Measurements from ENCODE around the gene RIT2. TPM values are rescaled to one million over a fixed set of nuclear protein-coding genes. Genes with fewer than 3 reads are reported as not detected.
"Not testable (repeated sequence)": the region's sequence is repeated elsewhere in the genome, so short reads cannot be mapped to it uniquely, and the experiment has no call there.

Gene RIT2
- total RNA-seq, 4 donors from 2014 or later, result not detected

DNA sequence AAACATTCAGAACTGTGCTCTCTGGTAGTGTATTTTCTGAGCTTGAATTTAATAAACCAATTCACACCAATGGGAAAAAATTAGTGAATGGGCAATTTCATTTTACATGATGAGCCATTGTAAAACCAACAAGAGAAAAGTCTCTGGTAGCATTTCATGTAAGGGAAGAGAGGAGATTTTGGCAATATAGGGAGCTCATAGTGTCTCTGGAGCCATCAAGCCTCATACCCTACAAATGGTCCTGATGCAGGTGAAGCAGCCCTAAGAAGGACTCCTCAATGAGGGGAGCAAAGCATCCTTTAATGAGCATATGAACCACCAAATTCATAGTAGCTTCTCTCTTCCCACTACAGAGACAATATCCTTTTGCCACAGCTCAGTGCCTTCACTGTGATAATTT lies 373.0 kb downstream of the RIT2 start:
- no peak for TF ChIP-seq POLR2A (IDR thresholded peaks at IDR 0.05)
- TF ChIP-seq, protein P1, sequence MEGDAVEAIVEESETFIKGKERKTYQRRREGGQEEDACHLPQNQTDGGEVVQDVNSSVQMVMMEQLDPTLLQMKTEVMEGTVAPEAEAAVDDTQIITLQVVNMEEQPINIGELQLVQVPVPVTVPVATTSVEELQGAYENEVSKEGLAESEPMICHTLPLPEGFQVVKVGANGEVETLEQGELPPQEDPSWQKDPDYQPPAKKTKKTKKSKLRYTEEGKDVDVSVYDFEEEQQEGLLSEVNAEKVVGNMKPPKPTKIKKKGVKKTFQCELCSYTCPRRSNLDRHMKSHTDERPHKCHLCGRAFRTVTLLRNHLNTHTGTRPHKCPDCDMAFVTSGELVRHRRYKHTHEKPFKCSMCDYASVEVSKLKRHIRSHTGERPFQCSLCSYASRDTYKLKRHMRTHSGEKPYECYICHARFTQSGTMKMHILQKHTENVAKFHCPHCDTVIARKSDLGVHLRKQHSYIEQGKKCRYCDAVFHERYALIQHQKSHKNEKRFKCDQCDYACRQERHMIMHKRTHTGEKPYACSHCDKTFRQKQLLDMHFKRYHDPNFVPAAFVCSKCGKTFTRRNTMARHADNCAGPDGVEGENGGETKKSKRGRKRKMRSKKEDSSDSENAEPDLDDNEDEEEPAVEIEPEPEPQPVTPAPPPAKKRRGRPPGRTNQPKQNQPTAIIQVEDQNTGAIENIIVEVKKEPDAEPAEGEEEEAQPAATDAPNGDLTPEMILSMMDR (IDR thresholded peaks at IDR 0.05), result no peak
- Histone ChIP-seq H3K27ac (no peak overlapping the region), H3K36me3 (no peaks in the 10 kb centered on the region), H3K4me1 (no peaks in the 10 kb centered on the region), H3K4me3 (no peak overlapping the region), H3K27me3 (no peaks in the 10 kb centered on the region), H3K9me3 (no peaks in the 10 kb centered on the region)
- no peak for DNase-seq

DNA sequence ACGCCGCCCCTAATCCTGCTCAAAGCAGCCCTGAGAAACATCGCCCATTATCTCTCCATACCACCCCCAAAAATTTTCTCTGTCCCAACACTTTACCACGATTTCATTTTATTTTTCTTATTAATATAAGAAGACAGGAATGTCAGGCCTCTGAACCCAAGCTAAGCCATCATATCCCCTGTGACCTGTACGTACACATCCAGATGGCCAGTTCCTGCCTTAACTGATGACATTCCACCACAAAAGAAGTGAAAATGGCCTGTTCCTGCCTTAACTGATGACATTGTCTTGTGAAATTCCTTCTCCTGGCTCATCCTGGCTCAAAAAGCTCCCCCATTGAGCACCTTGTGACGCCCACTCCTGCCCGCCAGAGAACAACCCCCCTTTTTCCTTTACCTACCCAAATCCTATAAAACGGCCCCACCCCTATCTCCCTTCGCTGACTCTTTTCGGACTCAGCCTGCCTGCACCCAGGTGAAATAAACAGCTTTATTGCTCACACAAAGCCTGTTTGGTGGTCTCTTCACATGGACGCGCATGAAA lies 373.6 kb downstream of the RIT2 start:
- not testable (repeated sequence) for H3K27me3 ChIP-seq, H3K4me1 ChIP-seq, H3K9me3 ChIP-seq, H3K27ac ChIP-seq, DNase-seq, H3K4me3 ChIP-seq, H3K36me3 ChIP-seq

DNA sequence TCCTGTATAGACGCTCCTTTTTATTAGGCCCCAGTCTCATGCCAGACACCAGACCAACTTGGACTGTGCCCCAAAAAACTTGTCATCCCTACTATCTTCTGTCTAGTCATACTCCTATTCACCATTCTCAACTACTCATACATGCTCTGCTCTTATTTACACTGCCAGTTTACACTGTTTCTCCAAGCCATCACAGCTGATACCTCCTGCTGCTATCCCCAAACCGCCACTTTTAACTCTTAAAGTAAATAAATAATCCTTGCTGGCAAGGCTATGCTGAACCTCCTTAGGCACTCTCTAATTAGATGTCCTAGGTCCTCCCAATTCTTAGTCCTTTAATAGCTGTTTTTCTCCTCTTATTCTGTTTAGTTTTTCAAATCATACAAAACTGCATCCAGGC lies 374.2 kb downstream of the RIT2 start:
- not testable (repeated sequence) for H3K9me3 ChIP-seq, H3K27me3 ChIP-seq, H3K27ac ChIP-seq, H3K4me1 ChIP-seq, H3K4me3 ChIP-seq, H3K36me3 ChIP-seq, DNase-seq

DNA sequence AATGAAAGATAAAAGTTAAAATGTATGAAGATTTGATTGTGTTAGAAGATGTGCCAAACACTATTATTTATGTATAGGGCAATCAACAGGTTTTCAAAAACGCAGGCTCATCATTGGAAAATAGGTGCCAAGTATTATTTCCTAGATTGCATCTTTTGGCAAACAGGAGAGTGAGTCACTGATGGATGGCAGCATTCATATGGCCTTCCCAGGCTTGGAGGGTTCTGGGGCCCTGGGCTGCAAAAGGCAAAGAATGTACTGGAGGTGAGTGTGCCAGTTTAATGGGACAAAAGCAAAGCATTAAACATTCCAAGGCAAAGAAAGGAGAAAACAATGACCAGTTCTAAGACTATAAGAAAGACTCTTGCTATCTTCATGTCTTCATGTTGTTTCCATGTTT lies 379.4 kb downstream of the RIT2 start:
- Histone ChIP-seq H3K27me3 (no peaks in the 10 kb centered on the region), H3K27ac (no peak overlapping the region), H3K4me3 (no peak overlapping the region), H3K4me1 (no peaks in the 10 kb centered on the region), H3K36me3 (no peaks in the 10 kb centered on the region), H3K9me3 (no peaks in the 10 kb centered on the region)
- TF ChIP-seq, protein P1 (IDR thresholded peaks at IDR 0.05), result no peak
- DNase-seq, result no peak

DNA sequence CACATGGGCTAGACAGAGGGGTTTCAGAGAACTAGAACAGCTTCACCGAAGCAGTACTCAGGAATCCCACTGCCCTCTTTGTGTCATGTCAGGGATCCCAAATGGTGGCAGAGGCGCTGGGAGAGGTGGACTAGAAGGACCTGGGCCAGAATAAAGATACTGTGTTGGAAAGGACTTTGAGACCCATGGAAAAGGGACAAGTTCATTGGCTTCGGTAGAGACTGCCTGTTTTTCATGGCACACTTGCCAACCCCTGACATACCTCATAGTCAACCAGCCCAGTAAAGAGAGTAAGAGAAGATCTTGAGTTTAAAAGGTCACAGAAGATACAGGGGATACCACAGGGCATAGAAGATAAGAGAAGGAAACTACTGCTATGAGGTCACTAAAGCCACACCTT lies 381.0 kb downstream of the RIT2 start:
- no peak for TF ChIP-seq POLR2A (IDR thresholded peaks at IDR 0.05)
- TF ChIP-seq, protein P1 (IDR thresholded peaks at IDR 0.05), result no peak
- H3K4me1 ChIP-seq, result no peaks in the 10 kb centered on the region
- no peak for DNase-seq
- H3K36me3 ChIP-seq, result no peaks in the 10 kb centered on the region
- H3K27ac ChIP-seq, result no peak overlapping the region
- H3K27me3 ChIP-seq, result no peaks in the 10 kb centered on the region
- H3K4me3 ChIP-seq, result no peak overlapping the region
- H3K9me3 ChIP-seq, result no peaks in the 10 kb centered on the region

DNA sequence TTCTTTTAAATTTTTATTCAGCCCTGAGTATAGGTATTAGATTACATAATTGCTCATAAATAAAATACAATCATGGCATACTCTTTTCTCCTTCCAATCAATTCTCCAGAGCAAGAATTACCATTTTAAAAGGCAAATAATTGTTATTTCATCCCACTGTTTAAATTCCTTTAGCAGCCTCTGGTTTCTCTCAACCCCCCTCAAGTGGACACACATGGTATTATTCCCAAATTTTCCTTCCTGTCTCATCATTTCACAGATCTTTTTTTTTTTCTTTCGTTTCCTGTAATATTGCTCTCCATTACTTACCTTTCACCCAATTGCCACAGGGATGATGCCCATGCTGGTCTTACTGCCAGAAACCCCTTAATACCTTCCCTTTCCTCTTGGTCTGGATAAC lies 385.2 kb downstream of the RIT2 start:
- Histone ChIP-seq H3K4me3 (no peak overlapping the region), H3K36me3 (no peaks in the 10 kb centered on the region), H3K27me3 (no peaks in the 10 kb centered on the region), H3K4me1 (no peaks in the 10 kb centered on the region), H3K9me3 (no peaks in the 10 kb centered on the region), H3K27ac (no peak overlapping the region)
- DNase-seq, result no peak
- TF ChIP-seq POLR2A (IDR thresholded peaks at IDR 0.05), result no peak

DNA sequence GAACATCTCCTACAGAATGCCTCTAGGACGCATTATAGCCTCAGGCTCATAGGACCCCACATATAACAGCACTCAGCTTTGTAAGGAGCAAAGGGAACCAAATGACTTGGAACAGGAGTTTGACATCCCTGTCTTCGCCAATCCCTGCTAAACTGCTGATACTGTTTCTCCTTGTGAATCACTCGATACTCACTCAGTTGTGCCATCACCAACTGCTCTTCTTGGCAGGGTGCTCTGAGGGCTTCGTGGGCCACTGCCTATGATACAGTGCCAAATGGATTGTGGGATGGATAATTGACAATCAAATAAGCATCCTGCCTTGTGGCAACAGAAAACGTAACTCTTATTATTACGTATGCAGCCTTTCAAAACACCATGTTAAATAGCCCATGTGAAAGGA lies 396.3 kb downstream of the RIT2 start:
- H3K9me3 ChIP-seq, result no peaks in the 10 kb centered on the region
- no peak overlapping the region for H3K27ac ChIP-seq
- no peaks in the 10 kb centered on the region for H3K27me3 ChIP-seq
- H3K4me3 ChIP-seq, result no peak overlapping the region
- no peaks in the 10 kb centered on the region for H3K4me1 ChIP-seq
- no peak for TF ChIP-seq POLR2A (IDR thresholded peaks at IDR 0.05)
- TF ChIP-seq, protein P1 (IDR thresholded peaks at IDR 0.05), result no peak
- no peaks in the 10 kb centered on the region for H3K36me3 ChIP-seq
- no peak for DNase-seq

Measured in Peyer's patch (tissue), 4 donors.